Sigmoid colon (tissue), 7 donors: ENCODE measurements around the gene ALDH18A1. TPM values are rescaled to one million over a fixed set of nuclear protein-coding genes. Genes with fewer than 3 reads are reported as not detected.

ENCODE experiments used
- DNase-seq: peaks from one replicate; pipeline ENCODE4 v3.0.0-alpha.2; 2019
- H3K27ac ChIP-seq, 4 donors: fragments of 200-600 bp; sonication (generic); one replicate each; pipeline ENCODE4 v1.5.1; 2016 to 2019; ENCODE audit warnings: mild to moderate bottlenecking in 1 of 4
- H3K27me3 ChIP-seq, 3 donors: fragments of 200-600 bp; sonication (generic); one replicate each; pipeline ENCODE4 v1.5.1; 2019; ENCODE audit warnings: mild to moderate bottlenecking in 1 of 3
- H3K36me3 ChIP-seq, 4 donors: fragments of 200-600 bp; sonication (generic); one replicate each; pipeline ENCODE4 v1.5.1; 2016 to 2019
- H3K4me1 ChIP-seq, 4 donors: fragments of 200-600 bp; sonication (generic); one replicate each; pipeline ENCODE4 v1.5.1; 2017 to 2019
- H3K4me3 ChIP-seq, 4 donors: fragments of 200-600 bp; sonication (generic); one replicate each; pipeline ENCODE4 v1.5.1; 2017 to 2019; ENCODE audit warnings: mild to moderate bottlenecking in 2 of 4, moderate library complexity in 1 of 4
- H3K9me3 ChIP-seq, 4 donors: fragments of 200-600 bp in 3 of 4; sonication (generic) in 3 of 4; one replicate each; pipeline versions ENCODE4 v1.5.1 to v1.6.1; 2013 to 2019
- CTCF ChIP-seq, 4 experiments: fragments of 450-650 bp in 3 of 4; fragments of 200-600 bp in 1 of 4; IDR thresholded peaks; one replicate each; pipeline ENCODE4 v1.5.1; 2016 to 2019; ENCODE audit warnings: antibody characterized with exemption in 4 of 4, mild to moderate bottlenecking in 3 of 4, moderate library complexity in 2 of 4
- EP300 ChIP-seq, 4 donors: sonication (generic); formaldehyde crosslinking; IDR thresholded peaks; one replicate each; pipeline ENCODE4 v1.6.1; 2017; ENCODE audit warnings: antibody characterized with exemption in 4 of 4
- POLR2A ChIP-seq, 2 donors: fragments of 450-650 bp; IDR thresholded peaks; one replicate each; pipeline ENCODE4 v1.6.1; 2016; ENCODE audit warnings: antibody characterized with exemption in 2 of 2, mild to moderate bottlenecking in 2 of 2, moderate library complexity in 2 of 2
- POLR2AphosphoS5 ChIP-seq, 4 donors: sonication (generic); formaldehyde crosslinking; IDR thresholded peaks; one replicate each; pipeline ENCODE4 v1.6.1; 2017; ENCODE audit warnings: antibody characterized with exemption in 4 of 4
- WGBS, 2 donors: extraction: QIAGEN DNeasy Blood & Tissue Kit; methylation state at CpG; one replicate each; pipeline ENCODE4 v1.1.7; 2013; 5-methylcytosine and 5-hydroxymethylcytosine counted together
- intact Hi-C: fragments of 100-400 bp; cut with DNase I; formaldehyde crosslinking; loops from one replicate; pipeline ENCODE4 v1.15.1; 2023
- polyA plus RNA-seq, 3 donors: library from polyadenylated mRNA; stranded (reverse); fragments of 200-250 nt; gene quantifications; one replicate each; pipeline ENCODE4 v1.2.3, GENCODE V29; 2013
- total RNA-seq, 4 donors: library from RNA; depleted of rRNA; stranded (reverse); fragments of >200 nt; gene quantifications; one replicate each; pipeline ENCODE4 v1.1.0, GENCODE V29; 2016
- donor health status: healthy with polysubstance abuse.
- donor health status: Bipolar disorder and iron deficiency.
- donor health status: healthy.

Gene ALDH18A1
- total RNA-seq (10 to 100 TPM; 17.1 to 25.1 (median 20.4) TPM), polyA plus RNA-seq (10 to 100 TPM; 24.6 to 42.1 (median 26.8) TPM)

- no peaks in the 10 kb centered on the region for H3K27me3 ChIP-seq
- no peaks in the 10 kb centered on the region for H3K9me3 ChIP-seq
- H3K36me3 ChIP-seq = peaks cover 0 to 18% (median 3%) of the 10 kb centered on the region in 4 donors
- peak; percentile 96 for DNase-seq
- TF ChIP-seq POLR2A (IDR thresholded peaks at IDR 0.05) (no peak), CTCF (IDR thresholded peaks at IDR 0.05) (no peak), POLR2AphosphoS5 (IDR thresholded peaks at IDR 0.05) (peak in 2 of 4 donors; percentile 47 to 48), EP300 (IDR thresholded peaks at IDR 0.05) (no peak)
- peak within 1 kb of the TSS; percentile 60 to 80 (median 70) for H3K27ac ChIP-seq
- intact Hi-C loops = no loop called here
- peaks cover 0 to 22% (median 10%) of the 10 kb centered on the region in 4 donors for H3K4me1 ChIP-seq
- 0% methylated on average over 83 of the region's 83 CpGs for WGBS, 2 donors
- peak within 1 kb of the TSS; percentile 68 to 79 (median 74) for H3K4me3 ChIP-seq
Measured at GRCh38 chr10:95656291-95657164, at the start of gene ALDH18A1. ALDH18A1 (minus strand) TSS chr10:95656711; CDS start chr10:95653377, 3,334 bp downstream.

- no peaks in the 10 kb centered on the region for H3K27me3 ChIP-seq
- peaks cover 0 to under 1% (median 0%) of the 10 kb centered on the region in 4 donors for H3K4me1 ChIP-seq
- H3K4me3 ChIP-seq = no peak overlapping the region
- WGBS, 2 donors = 48 to 49% methylated on average over 2 of the region's 2 CpGs
- no peak overlapping the region for H3K27ac ChIP-seq
- H3K9me3 ChIP-seq = no peaks in the 10 kb centered on the region
- DNase-seq = no peak
- H3K36me3 ChIP-seq = no peaks in the 10 kb centered on the region
- no peak for TF ChIP-seq POLR2AphosphoS5 (IDR thresholded peaks at IDR 0.05)
- TF ChIP-seq EP300 (IDR thresholded peaks at IDR 0.05) = no peak
- TF ChIP-seq CTCF (IDR thresholded peaks at IDR 0.05) = no peak
- no peak for TF ChIP-seq POLR2A (IDR thresholded peaks at IDR 0.05)
- intact Hi-C loops = no loop called here
Measured at GRCh38 chr10:95698415-95698814, 41.9 kb upstream of the ALDH18A1 start.

- no peak overlapping the region for H3K4me3 ChIP-seq
- no peak overlapping the region for H3K27ac ChIP-seq
- no peak for DNase-seq
- TF ChIP-seq POLR2AphosphoS5 (IDR thresholded peaks at IDR 0.05) (no peak), EP300 (IDR thresholded peaks at IDR 0.05) (no peak), CTCF (IDR thresholded peaks at IDR 0.05) (no peak), POLR2A (IDR thresholded peaks at IDR 0.05) (no peak)
- 63 to 81% methylated on average over 3 of the region's 3 CpGs for WGBS, 2 donors
- H3K36me3 ChIP-seq = no peaks in the 10 kb centered on the region
- H3K4me1 ChIP-seq = peaks cover 0 to 11% (median 8%) of the 10 kb centered on the region in 4 donors
- intact Hi-C loops = no loop called here
- H3K9me3 ChIP-seq = no peaks in the 10 kb centered on the region
- no peaks in the 10 kb centered on the region for H3K27me3 ChIP-seq
Measured at GRCh38 chr10:95697429-95697828, 40.9 kb upstream of the ALDH18A1 start.

GRCh38 chr10:95694665-95695064, 38.2 kb upstream of the ALDH18A1 start:
- H3K4me3 ChIP-seq = no peak overlapping the region

More at GRCh38 chr10:95694665-95695064, 38.2 kb upstream of the ALDH18A1 start:
- intact Hi-C loops = loop anchor here (1.0 to 5.0 kb wide), 4 partner anchors 147 to 598 kb away; partner anchors contain the start of gene CC2D2B
- Histone ChIP-seq H3K27me3 (no peaks in the 10 kb centered on the region), H3K36me3 (peaks cover 0 to 20% (median 0%) of the 10 kb centered on the region in 4 donors), H3K27ac (peak overlapping the region in 2 of 4 donors; percentile 39 to 58), H3K9me3 (no peaks in the 10 kb centered on the region), H3K4me1 (peaks cover 0 to 17% (median 15%) of the 10 kb centered on the region in 4 donors)
- 95 to 96% methylated on average over 18 of the region's 18 CpGs for WGBS, 2 donors
- DNase-seq = no peak
- TF ChIP-seq POLR2AphosphoS5 (IDR thresholded peaks at IDR 0.05) = no peak
